Activated CD4-positive, alpha-beta memory T cell treated with anti-CD3 and anti-CD28 coated beads for 36 hours (primary cell): Measurements from ENCODE around the gene ELOVL3. TPM values are rescaled to one million over a fixed set of nuclear protein-coding genes. Genes with fewer than 3 reads are reported as not detected.

Experiments
- CTCF ChIA-PET: fragments of 350-600 bp; sonication (Branson Sonifier 250); formaldehyde crosslinking; loops from one replicate; lab custom pipeline; 2021; ENCODE audit warnings: antibody characterized with exemption, inconsistent platforms; lab: Charles Lee
- POLR2A ChIA-PET: fragments of 350-600 bp; sonication (Branson Sonifier 250); formaldehyde crosslinking; loops from one replicate; lab custom pipeline; 2021; ENCODE audit warnings: antibody characterized with exemption; lab: Charles Lee
- DNase-seq: peaks from one replicate; pipeline ENCODE4 v3.0.0-alpha.2; 2020
- H3K27ac Mint-ChIP-seq: one replicate; pipeline ENCODE4 v1.8.0; 2021; ENCODE audit warnings: mixed read lengths
- H3K27me3 Mint-ChIP-seq: one replicate; pipeline ENCODE4 v1.8.0; 2021; ENCODE audit warnings: mixed read lengths
- H3K36me3 Mint-ChIP-seq: one replicate; pipeline ENCODE4 v1.8.0; 2021; ENCODE audit warnings: mixed read lengths
- H3K4me1 Mint-ChIP-seq: one replicate; pipeline ENCODE4 v1.8.0; 2021; ENCODE audit warnings: low read depth, mixed read lengths
- H3K4me3 Mint-ChIP-seq: one replicate; pipeline ENCODE4 v1.8.0; 2021; ENCODE audit warnings: mild to moderate bottlenecking, mixed read lengths
- H3K9me3 Mint-ChIP-seq: one replicate; pipeline ENCODE4 v1.8.0; 2021; ENCODE audit warnings: mixed read lengths
- intact Hi-C: fragments of 100-400 bp; cut with micrococcal nuclease; formaldehyde crosslinking; loops from one replicate; pipeline ENCODE4 v1.15.1; 2023
- total RNA-seq, 2 experiments: library from RNA; stranded (reverse); gene quantifications; one replicate each; pipeline ENCODE4 v1.2.3, GENCODE V29; 2021

Gene ELOVL3
- total RNA-seq, 2 experiments from 2014 or later: 0.21 to 0.56 TPM

DNA sequence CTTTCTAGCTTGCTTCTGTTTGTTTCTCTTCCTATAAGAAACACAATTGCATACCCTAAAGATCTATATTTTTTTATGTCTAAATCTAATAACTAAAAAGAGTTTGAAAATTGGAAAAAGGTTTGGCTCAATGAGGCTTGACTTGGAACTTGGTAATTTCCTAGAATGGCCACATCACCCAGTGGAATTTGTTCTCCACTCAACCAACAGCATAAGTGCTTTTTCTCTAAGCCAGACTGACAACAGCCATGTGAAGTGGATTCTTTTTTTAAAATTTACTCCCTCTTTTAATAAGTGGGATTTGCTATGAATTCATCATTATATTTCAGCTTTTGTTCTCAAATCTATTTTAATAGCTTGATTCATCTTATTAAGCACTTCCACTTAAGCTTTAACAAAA is 53.0 kb downstream of the ELOVL3 start:
- H3K36me3 Mint-ChIP-seq: peaks cover 10% of the 10 kb centered on the region
- ChIA-PET CTCF (interaction anchor here (0.8 to 1.9 kb wide), 5 partner anchors 11 to 154 kb away, joined by 3 to 9 read pairs (median 6); no protein-coding TSS in a partner anchor), POLR2A (no interaction called here)
- H3K27ac Mint-ChIP-seq: no peak overlapping the region
- intact Hi-C loops: no loop called here
- DNase-seq: no peak
- no peak overlapping the region for H3K4me3 Mint-ChIP-seq
- peaks cover 46% of the 10 kb centered on the region for H3K4me1 Mint-ChIP-seq
- H3K27me3 Mint-ChIP-seq: no peaks in the 10 kb centered on the region
- H3K9me3 Mint-ChIP-seq: no peaks in the 10 kb centered on the region

Other genes starting within 250 kb of the ELOVL3 start
- gene ARMH3, start 170.1 kb upstream of the ELOVL3 start, total RNA-seq: 10 to 100 TPM; 16.1 to 18.8 TPM
- 10 to 100 TPM; 22.3 TPM for gene HPS6, start 160.9 kb upstream of the ELOVL3 start, total RNA-seq
- gene LDB1, start 105.9 kb upstream of the ELOVL3 start, total RNA-seq: 10 to 100 TPM; 48.1 to 48.8 TPM
- 10 to 100 TPM; 59.1 to 65.9 TPM for gene PPRC1, start 93.3 kb upstream of the ELOVL3 start, total RNA-seq
- 100 to 1,000 TPM; 165 to 168 TPM for gene NOLC1, start 73.9 kb upstream of the ELOVL3 start, total RNA-seq
- gene PITX3, start 15.2 kb downstream of the ELOVL3 start, total RNA-seq: 1 to 10 TPM; 1.1 to 1.4 TPM
- gene GBF1, start 19.2 kb downstream of the ELOVL3 start, total RNA-seq: 10 to 100 TPM; 42.2 to 44.0 TPM
- gene NFKB2, start 169.4 kb downstream of the ELOVL3 start, total RNA-seq: 100 to 1,000 TPM; 241 to 242 TPM
- 1 to 10 TPM; 4.2 to 4.4 TPM for gene PSD, start 192.5 kb downstream of the ELOVL3 start, total RNA-seq
- 10 to 100 TPM; 10.8 to 11.4 TPM for gene FBXL15, start 194.5 kb downstream of the ELOVL3 start, total RNA-seq
- gene CUEDC2, start 206.3 kb downstream of the ELOVL3 start, total RNA-seq: 10 to 100 TPM; 68.6 to 68.9 TPM
- under 1 TPM; 0.19 to 0.48 TPM for gene C10orf95, start 225.2 kb downstream of the ELOVL3 start, total RNA-seq